K562 (cell line): Measurements from ENCODE around the gene ORC3. TPM values are rescaled to one million over a fixed set of nuclear protein-coding genes. Genes with fewer than 3 reads are reported as not detected.

Experiments used
- ATAC-seq: fragments of 200-7000 bp; cut with Tn5 transposase; 3 replicates; pipeline ENCODE4 v1.9.1; 2020; ENCODE audit warnings: moderate library complexity
- BruUV-seq: library from RNA; stranded (reverse); fragments of 400-500 nt; replicated peaks from 2 replicates; lab custom pipeline; 2021; lab: Mats Ljungman, UMichigan
- CTCF ChIA-PET: fragments of 300-600 bp; formaldehyde crosslinking; extraction: SDS; loops from one replicate; lab custom pipeline; 2021; ENCODE audit warnings: low intra/inter-chr PET ratio; lab: Yijun Ruan, JAX
- POLR2A ChIA-PET: fragments of 300-600, 350-650 bp; sonication (Branson Sonifier 250); formaldehyde crosslinking; extraction: SDS; loops from one replicate; lab custom pipeline; 2021; ENCODE audit warnings: antibody characterized with exemption, inconsistent platforms; lab: Yijun Ruan, JAX
- DNase-seq, 4 experiments: peaks; one replicate each; pipeline versions ENCODE4 v3.0.0 to v3.0.0-alpha.2; 2011 to 2018; ENCODE audit warnings: low spot score in 3 of 4, mixed read lengths in 3 of 4; ENCODE audit errors: extremely low read depth in 1 of 4
- FAIRE-seq: peaks from 2 replicates; lab custom pipeline; 2011; peaks lifted over from hg19 to GRCh38; lab: Jason Lieb, UNC
- H2AFZ ChIP-seq: 2 replicates; pipeline ENCODE4 v1.6.0; 2011; ENCODE audit warnings: low read depth, low read length, control low read depth, inconsistent platforms
- H3K27ac ChIP-seq: fragments of 200-600 bp; 3 replicates; pipeline ENCODE4 v1.8.0; 2011; ENCODE audit warnings: low read depth, mild to moderate bottlenecking, control low read depth, inconsistent platforms, low read length, moderate library complexity, mixed read lengths; ENCODE audit errors: extremely low read depth
- H3K27me3 ChIP-seq, 2 experiments: fragments of 300-600 bp in 1 of 2; 2 replicates in 1 of 2; 3 replicates in 1 of 2; pipeline versions ENCODE4 v1.6.0 to v1.8.0; 2011; ENCODE audit warnings: inconsistent platforms in 2 of 2, low read length in 2 of 2, mild to moderate bottlenecking in 1 of 2, mixed read lengths in 1 of 2, moderate library complexity in 1 of 2; ENCODE audit not compliant: control insufficient read depth in 2 of 2, insufficient read depth in 2 of 2
- H3K36me3 ChIP-seq: fragments of 300-600 bp; 3 replicates; pipeline ENCODE4 v1.8.0; 2011; ENCODE audit warnings: mild to moderate bottlenecking, low read length, inconsistent platforms; ENCODE audit not compliant: control insufficient read depth, insufficient read depth
- H3K4me1 ChIP-seq, 2 experiments: fragments of 200-600 bp in 1 of 2; replicated peaks in 1 of 2; 2 replicates in 1 of 2; 3 replicates in 1 of 2; pipeline versions ENCODE4 v1.5.1 to v1.8.0; 2011; ENCODE audit warnings: inconsistent platforms in 2 of 2, low read length in 2 of 2, mild to moderate bottlenecking in 1 of 2, mixed read lengths in 1 of 2, moderate library complexity in 1 of 2; ENCODE audit not compliant: control insufficient read depth in 2 of 2, insufficient read depth in 2 of 2
- H3K4me2 ChIP-seq: 2 replicates; pipeline ENCODE4 v1.6.1; 2011; ENCODE audit warnings: low read length, control low read depth, inconsistent platforms, mixed read lengths; ENCODE audit not compliant: insufficient read depth
- H3K4me3 ChIP-seq: fragments of 200-600 bp; sonication (generic), shearing (Covaris generic); 2 replicates; pipeline ENCODE4 v1.5.1; 2016; ENCODE audit warnings: control low read depth, inconsistent platforms
- H3K79me2 ChIP-seq: fragments of 200-600 bp; 3 replicates; pipeline ENCODE4 v1.8.0; 2011; ENCODE audit warnings: low read length, inconsistent platforms; ENCODE audit not compliant: control insufficient read depth, insufficient read depth
- H3K9ac ChIP-seq, 2 experiments: 2 replicates each; pipeline versions ENCODE4 v1.6.0 to v1.6.1; 2011; ENCODE audit warnings: low read depth in 2 of 2, low read length in 2 of 2, control low read depth in 1 of 2, inconsistent platforms in 1 of 2, mild to moderate bottlenecking in 1 of 2, mixed read lengths in 1 of 2; ENCODE audit not compliant: insufficient read depth in 1 of 2
- H3K9me1 ChIP-seq: one replicate; pipeline ENCODE4 v1.6.0; 2011; ENCODE audit warnings: inconsistent platforms, mild to moderate bottlenecking, low read length, moderate library complexity; ENCODE audit not compliant: control insufficient read depth, insufficient read depth
- H3K9me3 ChIP-seq: replicated peaks from 2 replicates; pipeline ENCODE4 v1.5.1; 2011; ENCODE audit warnings: low read depth, low read length, inconsistent platforms; ENCODE audit not compliant: control insufficient read depth, insufficient read depth
- H4K20me1 ChIP-seq: replicated peaks from 2 replicates; pipeline ENCODE4 v1.6.1; 2011; ENCODE audit warnings: low read length, inconsistent platforms, mixed read lengths; ENCODE audit not compliant: control insufficient read depth, insufficient read depth
- CAMTA2 ChIP-seq: fragments of 250-450 bp; sonication (Bioruptor Pico); conservative IDR thresholded peaks from 2 replicates; pipeline ENCODE4 v1.5.1; 2022
- CBX1 ChIP-seq: sonication (generic); IDR thresholded peaks from 2 replicates; pipeline ENCODE4 v1.6.1; 2016; ENCODE audit warnings: antibody characterized with exemption, low read depth, mild to moderate bottlenecking
- CEBPB ChIP-seq: fragments of 450-650 bp; IDR thresholded peaks from 2 replicates; pipeline ENCODE4 v1.6.1; 2016; ENCODE audit warnings: missing genetic modification characterization, missing compliant biosample characterization
- ETV1 ChIP-seq: fragments of 450-650 bp; conservative IDR thresholded peaks from 2 replicates; pipeline ENCODE4 v1.6.1; 2016; ENCODE audit warnings: missing genetic modification characterization, control low read depth, low read depth, missing compliant biosample characterization
- GTF2B ChIP-seq: IDR thresholded peaks from 2 replicates; pipeline ENCODE4 v1.6.1; 2011; ENCODE audit not compliant: insufficient read length; ENCODE audit errors: extremely low read depth
- KAT8 ChIP-seq: fragments of 450-650 bp; IDR thresholded peaks from 2 replicates; pipeline ENCODE4 v1.6.1; 2016; ENCODE audit warnings: low read depth, mild to moderate bottlenecking
- MCM7 ChIP-seq, 2 experiments: fragments of 450-650 bp; IDR thresholded peaks; 2 replicates each; pipeline ENCODE4 v1.6.1; 2016 to 2018
- MITF ChIP-seq: IDR thresholded peaks from 2 replicates; pipeline ENCODE4 v1.6.1; 2014; ENCODE audit warnings: antibody characterized with exemption
- PHB2 ChIP-seq: fragments of 450-650 bp; IDR thresholded peaks from 2 replicates; pipeline ENCODE4 v1.6.1; 2017; ENCODE audit warnings: low read depth
- RBBP5 ChIP-seq: fragments of 200-600 bp; sonication (generic); IDR thresholded peaks from 2 replicates; pipeline ENCODE4 v1.6.1; 2012; ENCODE audit warnings: borderline replicate concordance, mild to moderate bottlenecking, low read length, control low read depth, inconsistent platforms; ENCODE audit not compliant: insufficient read depth, poor library complexity, severe bottlenecking
- RBM22 ChIP-seq: fragments of 200-400 bp; formaldehyde crosslinking; IDR thresholded peaks from 2 replicates; pipeline ENCODE4 v1.6.1; 2018; ENCODE audit warnings: low read length, low read depth; ENCODE audit not compliant: poor library complexity, severe bottlenecking
- RFX7 ChIP-seq: fragments of 250-450 bp; sonication (Bioruptor Pico); IDR thresholded peaks from 2 replicates; pipeline ENCODE4 v1.5.1; 2021; ENCODE audit warnings: mild to moderate bottlenecking
- SREBF1 ChIP-seq: fragments of 150-350 bp; IDR thresholded peaks from 2 replicates; pipeline ENCODE4 v1.6.1; 2014; ENCODE audit warnings: antibody characterized with exemption, low read depth, low read length, borderline replicate concordance
- TBL1XR1 ChIP-seq, 2 experiments: IDR thresholded peaks; 2 replicates each; pipeline ENCODE4 v1.6.1; 2012; ENCODE audit warnings: improper control_type of control experiment in 2 of 2, low read length in 2 of 2, mild to moderate bottlenecking in 1 of 2
- ZBTB17 ChIP-seq: fragments of 450-650 bp; formaldehyde crosslinking; IDR thresholded peaks from 2 replicates; pipeline ENCODE4 v1.4.0; 2020; ENCODE audit warnings: mild to moderate bottlenecking
- ZNF12 ChIP-seq: sonication (generic); formaldehyde crosslinking; IDR thresholded peaks from 2 replicates; pipeline ENCODE4 v1.4.0; 2020; ENCODE audit warnings: mild to moderate bottlenecking, missing genetic modification reagents
- ZNF124 ChIP-seq: sonication (generic); formaldehyde crosslinking; IDR thresholded peaks from 2 replicates; pipeline ENCODE4 v1.8.1; 2022; ENCODE audit warnings: missing genetic modification reagents
- ZNF165 ChIP-seq: fragments of 250-450 bp; sonication (Bioruptor Pico); IDR thresholded peaks from 2 replicates; pipeline ENCODE4 v1.4.0; 2020; ENCODE audit warnings: borderline replicate concordance
- ZNF274 ChIP-seq: IDR thresholded peaks from 2 replicates; pipeline ENCODE4 v1.6.1; 2011; ENCODE audit warnings: low read depth, mild to moderate bottlenecking, low read length, moderate library complexity, borderline replicate concordance
- ZNF512 ChIP-seq: IDR thresholded peaks from 2 replicates; pipeline ENCODE4 v1.6.1; 2016; ENCODE audit warnings: missing genetic modification characterization, missing compliant biosample characterization
- WGBS: fragments of 100-300 bp; shearing (Covaris generic); methylation state at CpG from one replicate; pipeline ENCODE4 v1.1.6; 2016; ENCODE audit warnings: low coverage, mixed read lengths; ENCODE audit not compliant: insufficient coverage; ENCODE audit errors: missing lambda C conversion rate; 5-methylcytosine and 5-hydroxymethylcytosine counted together
- in situ Hi-C: fragments of 300-500 bp; cut with MboI; formaldehyde crosslinking; loops from 4 replicates; pipeline ENCODE4 v1.15.0; 2018; ENCODE audit warnings: inconsistent platforms, mixed read lengths
- intact Hi-C: fragments of 100-400 bp; cut with micrococcal nuclease; formaldehyde crosslinking; loops from 2 replicates; pipeline ENCODE4 v1.14.2; 2022
- polyA plus RNA-seq, 8 experiments: library from polyadenylated mRNA; depleted of rRNA in 4 of 8; stranded (reverse) in 5 of 8; unstranded in 3 of 8; fragments of >200 nt; fragmentation: Nextera tagmentation in 2 of 8; fragmentation: Illumina TruSeq in 1 of 8; extraction: Ambion mirVana in 2 of 8; extraction: Trizol in 1 of 8; gene quantifications; 2 replicates each; pipeline versions ENCODE4 v1.2.1 to v1.2.3, GENCODE V29; 2011 to 2014; ENCODE audit warnings: inconsistent platforms in 1 of 8, missing spikeins in 1 of 8
- total RNA-seq, 7 experiments: library from RNA; depleted of rRNA in 6 of 7; stranded (reverse); fragments of >200 nt in 6 of 7; fragmentation: Illumina TruSeq in 2 of 7; extraction: Trizol in 2 of 7; gene quantifications; 2 replicates each; pipeline versions ENCODE4 v1.2.1 to v1.2.3, GENCODE V29; 2011 to 2021; ENCODE audit warnings: low replicate concordance in 1 of 7
- TF ChIP-seq, protein P1 (sequence below): sonication (generic); formaldehyde crosslinking; IDR thresholded peaks from 2 replicates; pipeline ENCODE4 v1.8.0; 2022; ENCODE audit warnings: mild to moderate bottlenecking, missing genetic modification reagents

The ORC3 gene
- total and polyA plus RNA-seq, 9 of the 15 experiments (the other 6 are each of a cell fraction or from before 2014, with no cell fraction given): 28.8 to 159 (median 74.8) TPM

DNA sequence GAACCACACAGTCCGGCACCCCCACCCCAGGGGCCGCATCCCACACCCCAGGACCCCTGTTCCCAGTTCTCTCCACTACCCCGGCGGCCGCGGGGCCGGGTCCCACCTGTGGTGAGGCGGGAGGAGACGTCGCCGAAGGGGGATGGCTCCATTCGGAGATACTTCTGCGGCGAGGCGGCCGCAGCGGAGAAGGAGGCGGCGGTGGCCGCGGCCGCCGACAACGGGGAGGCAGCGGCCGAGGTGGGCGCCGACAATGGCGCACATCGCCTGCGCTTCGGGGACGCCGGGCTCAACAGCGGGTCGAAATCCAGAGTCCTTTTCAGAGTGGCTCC lies 111.4 kb downstream of the ORC3 start:
- H2AFZ ChIP-seq: peak overlapping the region; percentile 87; the same call in 1 of the 2 replicates
- peak in 3 of 4 experiments; percentile 39 to 47 (median 42) for DNase-seq
- in situ Hi-C loops: no loop called here
- TF ChIP-seq KAT8: no peak
- TF ChIP-seq TBL1XR1 (IDR thresholded peaks at IDR 0.05; ENCODE audit: low read length in 2 of 2): no peak
- TF ChIP-seq RFX7: no peak
- 0 out of 2 replicates have a peak, but pooled peaks have one; percentile 7 for TF ChIP-seq CBX1
- TF ChIP-seq ZNF165: no peak
- TF ChIP-seq PHB2: no peak
- no peak for TF ChIP-seq RBBP5
- TF ChIP-seq GTF2B: no peak
- TF ChIP-seq ZNF512 (tag): no peak
- no peak for TF ChIP-seq CAMTA2 (CRISPR knock-in tag)
- TF ChIP-seq MITF: no peak
- TF ChIP-seq ZNF274: 0 out of 2 replicates have a peak, but pooled peaks have one; percentile 15
- no peak for TF ChIP-seq RBM22
- no peak for TF ChIP-seq CEBPB
- TF ChIP-seq SREBF1: no peak
- TF ChIP-seq ETV1 (tag): no peak
- TF ChIP-seq ZNF12 (CRISPR knock-in tag): no peak
- no peak for TF ChIP-seq ZNF124 (CRISPR knock-in tag)
- TF ChIP-seq ZBTB17 (CRISPR knock-in tag): no peak
- TF ChIP-seq, protein P1, sequence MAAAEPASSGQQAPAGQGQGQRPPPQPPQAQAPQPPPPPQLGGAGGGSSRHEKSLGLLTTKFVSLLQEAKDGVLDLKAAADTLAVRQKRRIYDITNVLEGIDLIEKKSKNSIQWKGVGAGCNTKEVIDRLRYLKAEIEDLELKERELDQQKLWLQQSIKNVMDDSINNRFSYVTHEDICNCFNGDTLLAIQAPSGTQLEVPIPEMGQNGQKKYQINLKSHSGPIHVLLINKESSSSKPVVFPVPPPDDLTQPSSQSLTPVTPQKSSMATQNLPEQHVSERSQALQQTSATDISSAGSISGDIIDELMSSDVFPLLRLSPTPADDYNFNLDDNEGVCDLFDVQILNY: no peak
- TF ChIP-seq MCM7 (IDR thresholded peaks at IDR 0.05): no peak

More for the DNA sequence above, 111.4 kb downstream of the ORC3 start:
- ChIA-PET CTCF (no interaction called here), POLR2A (interaction anchor here (0.7 to 7.8 kb wide), 8 partner anchors 8 to 244 kb away, joined by 3 to 77 read pairs (median 4); no protein-coding TSS in a partner anchor)
- H3K4me1 ChIP-seq: peaks cover 8 to 13% of the 10 kb centered on the region in 2 experiments
- H3K4me2 ChIP-seq: peak overlapping the region; percentile 93
- intact Hi-C loops: loop anchor here (2.0 to 10.0 kb wide), 4 partner anchors 56 to 227 kb away; partner anchors contain the start of genes RARS2 and SLC35A1
- no peaks in the 10 kb centered on the region for H3K27me3 ChIP-seq
- peak overlapping the region; percentile 90 for H3K27ac ChIP-seq
- H3K4me3 ChIP-seq: peak overlapping the region; percentile 96
- no peaks in the 10 kb centered on the region for H3K9me3 ChIP-seq
- H3K79me2 ChIP-seq: peaks cover 57% of the 10 kb centered on the region
- H4K20me1 ChIP-seq: peaks cover 43% of the 10 kb centered on the region
- under 1% methylated on average over 35 of the region's 36 CpGs for WGBS
- no peaks in the 10 kb centered on the region for H3K9me1 ChIP-seq
- peaks cover 36% of the 10 kb centered on the region for H3K36me3 ChIP-seq
- H3K9ac ChIP-seq: peak overlapping the region; percentile 90 to 99
- peak; percentile 5 for ATAC-seq
- BruUV-seq: no TSS peak
- no peak for FAIRE-seq
